ACHN (cell line): Measurements from ENCODE around the gene OSBPL1A.

Experiments used
- DNase-seq: peaks from one replicate; pipeline ENCODE4 v3.0.0-alpha.2; 2015
- in situ Hi-C: cut with HindIII; loops from 2 replicates; pipeline ENCODE4 v1.10.0; 2017; ENCODE audit warnings: low sequenced_read_pairs, low pct_ligation_motif_present, low pct_unique_long_range_greater_than_20kb

OSBPL1A gene

DNA sequence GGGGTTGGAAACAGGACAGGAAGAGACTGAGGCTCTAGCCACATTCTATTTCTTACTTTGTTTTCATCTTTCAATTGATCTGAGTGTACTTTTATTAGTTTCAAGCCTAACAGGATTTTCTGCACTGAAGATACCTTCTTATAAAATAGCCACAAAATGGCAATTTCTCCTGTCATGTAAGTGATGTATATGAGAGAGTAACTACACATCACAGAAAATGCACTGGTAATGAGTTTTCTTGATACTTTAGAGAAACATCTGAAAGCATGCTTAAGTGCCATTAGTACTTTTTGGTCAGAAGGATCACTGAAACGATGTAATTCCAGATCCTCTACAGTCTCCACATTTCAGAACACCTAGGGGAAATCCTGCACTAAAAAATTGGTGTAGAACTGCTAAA is 153.9 kb downstream of the OSBPL1A start:
- in situ Hi-C loops = no loop called here
- DNase-seq = no peak

DNA sequence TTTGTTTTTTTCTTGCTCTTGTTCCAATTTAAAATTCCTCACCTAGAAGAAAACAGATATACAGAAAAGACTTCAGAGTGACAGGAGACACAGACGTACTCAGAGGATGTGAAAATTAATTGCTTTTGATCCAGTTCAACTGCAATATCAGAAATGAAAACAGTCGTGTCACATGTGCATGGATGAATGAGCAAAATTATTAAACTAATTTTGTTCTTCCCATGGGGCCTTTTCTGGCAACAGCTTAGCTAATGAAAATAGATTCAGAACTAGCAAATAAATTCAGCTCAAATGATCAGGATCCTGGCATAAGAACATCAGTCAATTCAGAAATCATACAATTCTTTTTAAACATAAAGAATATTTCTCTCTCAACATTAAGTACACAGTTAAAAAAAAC is 158.3 kb downstream of the OSBPL1A start:
- no peak for DNase-seq
- in situ Hi-C loops = no loop called here

DNA sequence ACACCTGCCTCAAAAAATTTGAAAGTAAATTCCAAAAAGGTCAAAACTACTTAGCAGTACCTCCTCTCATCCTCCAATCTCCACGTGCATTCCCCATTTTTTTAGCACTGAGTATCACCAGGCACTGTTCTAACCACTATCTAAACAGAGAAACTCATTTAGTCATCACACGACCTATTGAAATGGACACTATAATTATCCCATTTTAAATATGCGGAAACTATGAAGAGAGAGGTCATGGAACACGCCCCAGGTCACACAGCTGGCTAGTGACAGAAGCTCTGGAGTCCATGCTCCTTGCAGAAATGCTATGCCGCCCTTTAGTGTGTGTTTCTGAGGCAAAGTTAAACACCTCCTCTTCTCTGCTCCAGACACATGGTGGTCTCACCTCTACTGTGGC is 159.2 kb downstream of the OSBPL1A start:
- no peak for DNase-seq
- in situ Hi-C loops = no loop called here

- DNase-seq = no peak
- in situ Hi-C loops = no loop called here
Measured at GRCh38 chr18:24234850-24235418, 162.7 kb downstream of the OSBPL1A start.

DNA sequence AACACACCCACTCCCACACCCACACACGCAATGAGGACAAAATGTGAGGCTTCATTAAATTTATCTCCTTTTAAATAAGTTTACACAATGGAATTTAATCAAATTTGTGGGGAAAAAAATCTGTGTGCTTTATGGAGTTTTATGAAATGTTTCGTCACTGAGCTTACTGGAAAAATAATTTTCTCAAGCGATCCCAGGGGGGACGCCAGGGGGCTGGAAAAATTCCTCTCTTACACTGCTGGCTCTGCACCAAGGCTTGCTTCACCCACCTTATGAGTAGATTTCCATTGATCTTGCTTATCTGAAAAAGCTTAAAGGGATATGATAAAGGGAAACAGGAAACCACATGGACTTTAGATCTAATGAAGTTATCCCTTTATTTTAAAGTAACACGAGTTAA is 163.3 kb downstream of the OSBPL1A start:
- in situ Hi-C loops = no loop called here
- DNase-seq = no peak

DNA sequence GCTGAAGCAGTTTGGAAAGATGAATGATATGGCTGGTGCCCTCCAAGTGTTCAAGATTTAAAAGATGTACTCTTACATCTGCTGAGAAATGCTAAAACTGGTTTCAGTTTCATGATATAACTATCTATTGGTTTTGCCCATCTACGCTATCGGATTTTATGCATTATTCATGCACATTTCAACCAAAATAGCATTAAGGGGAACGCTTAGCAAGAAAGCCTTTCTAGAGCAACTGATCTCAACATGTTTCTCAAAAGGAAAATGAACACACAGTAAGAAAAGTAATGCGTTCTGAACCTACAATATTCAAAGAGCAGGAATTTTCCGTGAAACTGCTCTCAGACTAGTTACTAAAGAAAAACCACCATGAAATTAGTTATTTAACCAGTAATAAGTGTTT is 164.8 kb downstream of the OSBPL1A start:
- in situ Hi-C loops = no loop called here
- DNase-seq = no peak

DNA sequence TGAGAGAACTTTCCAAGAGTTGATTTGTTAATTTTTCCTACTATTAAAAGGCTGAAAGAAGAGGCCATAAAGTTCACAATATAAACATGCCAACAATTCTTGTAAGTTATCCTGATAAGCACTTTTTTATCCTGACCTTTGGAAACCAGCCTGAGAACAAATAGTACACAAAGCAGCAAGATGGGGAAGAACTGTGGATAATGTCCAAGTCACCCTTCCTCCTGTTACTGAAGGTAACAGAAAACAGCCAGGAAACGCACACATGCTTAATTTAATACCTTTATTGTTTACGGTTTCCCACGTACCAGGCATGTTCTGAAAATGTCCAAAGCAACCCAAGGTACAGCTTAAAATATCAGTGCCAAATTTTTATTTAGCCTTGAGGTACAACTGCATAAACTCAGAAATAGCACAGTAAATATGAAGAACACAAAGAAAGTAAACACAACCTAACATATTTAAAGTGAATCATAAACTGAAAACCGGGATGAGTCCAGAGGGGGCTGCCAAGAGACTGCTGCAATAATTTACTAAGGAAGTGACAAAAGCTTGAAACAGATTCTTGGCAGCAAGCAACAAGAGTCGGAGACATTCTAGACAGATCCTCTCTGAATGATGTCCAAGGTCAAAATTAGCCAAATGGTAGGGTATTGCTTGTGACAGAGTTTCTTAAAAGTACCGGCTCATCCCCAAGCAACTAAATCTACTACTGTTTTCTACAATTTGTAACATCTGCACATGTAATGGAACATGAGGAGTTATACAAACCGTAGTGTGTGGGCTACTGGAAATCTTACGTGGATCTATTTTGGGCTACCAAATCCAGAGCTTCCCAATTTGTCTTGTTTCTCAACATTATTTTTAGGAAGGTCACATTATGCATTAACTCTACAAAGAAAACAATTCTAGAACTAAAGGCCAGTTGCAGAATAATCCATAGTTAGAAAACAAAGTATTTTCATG is 165.6 kb downstream of the OSBPL1A start:
- in situ Hi-C loops = no loop called here
- DNase-seq = no peak

DNA sequence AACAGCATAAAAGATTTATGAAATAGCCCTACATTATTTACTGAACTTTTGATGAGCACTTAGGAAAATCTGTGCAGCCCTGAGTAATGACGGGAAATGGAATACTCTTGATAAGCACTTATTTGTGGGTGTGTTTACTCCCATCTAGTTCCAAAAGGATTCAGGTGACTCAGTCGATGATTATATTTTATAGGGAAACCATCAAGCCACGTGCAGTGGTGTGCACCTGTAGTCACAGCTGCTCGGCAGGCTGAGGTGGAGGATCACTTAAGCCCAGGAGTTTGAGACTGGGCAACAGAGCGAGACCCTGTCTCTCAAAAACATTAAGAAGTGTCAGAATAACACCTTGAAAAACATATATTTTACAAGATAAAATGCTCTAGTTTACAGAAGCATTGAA is 166.9 kb downstream of the OSBPL1A start:
- in situ Hi-C loops = no loop called here
- DNase-seq = no peak

DNA sequence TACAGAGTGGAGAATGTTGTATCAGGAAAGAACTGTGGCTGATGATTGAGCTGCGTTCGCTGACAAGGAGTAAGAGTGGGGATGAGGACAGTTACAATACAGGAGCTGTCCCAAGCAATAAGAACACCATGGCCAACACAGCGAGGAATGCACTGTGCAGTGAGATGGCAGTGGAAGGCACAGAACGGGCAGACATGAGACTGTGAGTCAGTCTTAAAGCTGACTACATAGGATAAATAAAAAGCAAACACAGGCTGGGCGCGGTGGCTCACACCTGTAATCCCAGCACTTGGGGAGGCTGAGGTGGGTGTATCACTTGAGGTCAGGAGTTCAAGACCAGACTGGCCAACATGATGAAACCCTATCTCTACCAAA is 169.0 kb downstream of the OSBPL1A start:
- in situ Hi-C loops = no loop called here
- no peak for DNase-seq

DNA sequence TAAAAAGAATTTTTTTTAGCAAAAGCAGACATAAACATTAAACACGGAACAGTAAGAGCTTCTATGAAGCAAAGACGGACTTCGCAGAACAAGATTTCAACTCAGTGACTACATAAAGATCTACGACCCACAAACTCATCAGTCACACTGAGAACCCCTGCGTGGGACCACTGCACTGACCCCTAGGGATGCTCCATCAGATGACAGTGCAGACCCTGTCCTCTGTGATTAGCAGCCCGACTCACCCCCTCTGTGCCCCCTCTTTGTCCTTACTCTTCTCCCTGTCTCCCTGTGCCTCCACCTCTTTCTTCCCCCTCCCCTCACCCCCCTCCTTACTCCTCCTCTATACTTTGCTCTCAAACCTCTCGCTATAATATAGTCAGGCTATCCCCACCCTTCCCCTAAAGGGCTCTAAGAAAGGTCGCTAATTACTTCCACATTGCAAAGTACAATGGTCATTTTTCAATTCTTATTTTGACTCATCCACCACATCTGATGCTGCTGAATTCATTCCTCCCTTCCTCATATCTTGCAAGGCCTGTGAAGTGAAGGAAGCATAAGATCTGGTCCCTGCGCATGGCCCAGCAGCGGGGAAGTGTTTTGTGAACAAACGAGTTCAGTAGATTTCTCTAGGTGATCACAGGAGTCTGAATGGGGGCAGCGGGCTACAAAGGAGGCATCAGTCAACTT is 169.5 kb downstream of the OSBPL1A start:
- peak; percentile 31 for DNase-seq
- in situ Hi-C loops = no loop called here

DNA sequence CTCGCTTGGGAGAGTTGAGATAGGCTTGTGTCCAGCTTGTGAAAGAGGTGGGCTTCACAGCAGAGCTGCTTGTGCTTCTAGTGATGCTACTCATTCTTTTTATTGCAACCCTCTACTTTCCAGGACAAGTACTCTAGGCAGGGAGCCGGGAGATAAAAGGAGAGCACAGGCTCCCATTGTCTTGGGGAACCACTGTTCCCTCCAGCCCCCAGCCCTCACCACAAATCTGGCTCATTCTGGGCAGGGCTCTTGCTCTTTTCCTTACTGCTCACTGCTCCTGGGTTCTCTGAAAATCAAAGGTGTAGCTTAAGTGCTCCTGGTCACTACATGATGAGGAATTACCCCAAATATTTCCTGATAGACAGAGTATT is 177.3 kb downstream of the OSBPL1A start:
- DNase-seq = no peak
- in situ Hi-C loops = no loop called here

DNA sequence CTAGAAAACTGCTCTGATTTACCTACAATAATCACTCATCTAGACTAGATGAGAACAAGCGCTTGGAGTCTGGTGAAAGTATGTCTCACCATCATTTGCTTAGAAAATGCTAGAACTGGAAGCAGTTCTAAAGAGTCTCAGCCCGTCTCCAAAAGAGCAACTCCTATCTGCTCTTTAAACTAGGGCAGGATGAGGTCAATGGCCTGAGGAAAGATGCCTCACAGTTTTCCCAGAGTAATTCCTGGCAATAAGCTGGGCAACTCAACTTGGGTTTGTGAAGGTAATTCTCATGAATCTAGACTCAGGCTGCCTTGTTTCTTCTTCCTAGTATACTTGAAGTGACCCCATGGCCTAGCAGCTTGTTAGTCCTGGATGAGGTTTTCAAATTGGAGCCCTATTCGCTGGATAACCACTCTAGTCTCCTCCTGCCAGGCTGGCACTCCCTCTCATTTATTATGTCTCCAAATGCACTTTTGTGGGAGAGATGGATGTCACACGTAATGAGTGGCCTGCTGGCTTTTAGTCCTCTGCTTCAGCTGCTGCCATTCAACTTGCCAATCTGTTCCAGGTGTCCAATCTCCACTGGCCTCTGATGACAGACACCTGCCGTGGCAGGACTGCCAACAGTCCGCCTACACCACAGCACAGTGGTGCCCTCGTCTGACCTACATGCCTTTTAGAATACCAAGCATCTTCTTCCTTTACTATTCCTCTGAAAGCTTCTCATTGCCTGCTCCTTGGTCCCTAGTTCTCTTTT is 177.9 kb downstream of the OSBPL1A start:
- no peak for DNase-seq
- in situ Hi-C loops = no loop called here

GRCh38 chr18:24214913-24215312 is 182.7 kb downstream of the OSBPL1A start:
- DNase-seq = no peak
- in situ Hi-C loops = no loop called here

DNA sequence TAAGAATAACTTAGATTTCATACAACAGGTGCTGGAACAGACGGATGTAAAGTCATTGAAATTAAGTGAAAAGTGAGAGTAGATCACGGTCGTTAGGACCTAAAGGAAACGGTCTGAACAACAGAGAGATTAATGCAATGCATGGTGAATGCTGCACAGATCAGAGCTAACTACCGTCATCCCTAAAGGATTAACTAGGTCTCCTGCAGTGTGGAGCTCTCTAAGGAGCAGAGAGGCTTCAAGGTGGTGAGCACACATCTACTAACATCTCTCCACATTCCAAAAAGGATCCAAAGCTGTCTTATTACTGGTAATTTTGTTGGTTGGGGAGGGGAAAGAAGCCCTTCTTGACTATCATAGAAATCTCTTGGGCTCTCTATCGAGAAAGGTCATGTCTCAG is 183.5 kb downstream of the OSBPL1A start:
- in situ Hi-C loops = no loop called here
- DNase-seq = no peak

DNA sequence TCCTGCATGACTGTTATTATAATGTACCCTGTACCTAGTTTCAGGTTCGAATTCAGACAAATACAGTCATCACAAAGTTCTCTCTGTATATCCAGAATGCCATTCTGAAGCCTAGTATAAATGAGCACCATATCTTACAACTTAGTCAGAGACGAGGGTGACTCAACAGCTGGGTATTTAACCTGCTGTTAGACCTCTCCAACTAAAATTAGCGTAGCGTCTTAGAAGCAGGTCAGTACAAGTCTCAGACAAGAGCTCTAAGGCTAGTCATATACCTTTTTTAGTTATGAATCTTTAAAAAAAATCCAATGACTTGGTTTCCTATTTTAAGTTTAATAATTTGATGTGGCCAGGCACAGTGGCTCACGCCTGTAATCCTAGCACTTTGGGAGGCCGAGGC is 184.7 kb downstream of the OSBPL1A start:
- DNase-seq = peak; percentile 88
- in situ Hi-C loops = no loop called here

DNA sequence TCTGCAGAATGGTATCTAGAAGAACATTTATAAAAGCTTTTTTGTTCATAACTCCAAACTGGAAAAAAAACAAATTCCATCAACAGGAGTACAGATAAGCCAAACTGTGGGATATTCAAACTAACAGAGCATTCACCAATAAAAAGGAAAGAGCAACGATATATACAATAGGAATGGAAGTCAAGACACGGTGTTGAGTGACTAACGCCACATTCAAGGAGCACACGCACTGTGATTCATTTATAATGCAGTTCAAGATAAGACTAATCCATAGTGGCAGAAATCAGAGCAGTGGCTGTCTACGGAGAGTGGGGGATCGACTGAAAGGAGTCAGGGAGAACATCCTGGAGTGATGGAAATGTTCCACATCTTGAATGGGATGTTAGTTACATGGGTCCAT is 188.1 kb downstream of the OSBPL1A start:
- in situ Hi-C loops = no loop called here
- no peak for DNase-seq

GRCh38 chr18:24208270-24209035 is 189.2 kb downstream of the OSBPL1A start:
- in situ Hi-C loops = no loop called here
- no peak for DNase-seq

DNA sequence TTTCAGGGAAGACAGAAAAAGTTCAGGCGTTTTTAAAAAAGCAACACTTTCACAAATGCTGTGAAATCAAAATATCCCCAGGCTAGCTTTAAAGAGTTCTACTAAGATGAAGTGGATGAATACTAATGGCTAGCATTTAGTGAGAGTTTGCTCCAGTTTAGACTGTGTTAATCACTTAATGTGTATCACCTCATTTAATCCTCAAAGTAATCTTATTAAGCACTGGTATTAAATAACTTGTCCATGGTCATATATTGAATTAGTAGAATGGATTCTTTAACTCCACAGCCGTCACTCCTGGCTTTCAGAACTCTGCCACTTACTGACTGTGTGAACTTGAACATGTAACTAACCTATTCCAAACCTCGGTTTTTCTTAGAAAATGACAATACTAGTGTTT is 192.7 kb downstream of the OSBPL1A start:
- no peak for DNase-seq

More for the DNA sequence above, 192.7 kb downstream of the OSBPL1A start:
- in situ Hi-C loops = no loop called here
